Activated naive CD8-positive, alpha-beta T cell treated with anti-CD3 and anti-CD28 coated beads, Interleukin-2, amount 10 ng/mL, durations not matched to agents 7 days and 5 days (primary cell): ENCODE results near the gene EIF5. TPM values are rescaled to one million over a fixed set of nuclear protein-coding genes. Genes with fewer than 3 reads are reported as not detected.

Source experiments
- ATAC-seq: fragments of 150-1000 bp; cut with Tn5 transposase; one replicate; pipeline ENCODE4 v1.10.0; 2021; ENCODE audit warnings: low read depth, moderate library complexity
- POLR2A ChIA-PET: fragments of 350-600 bp; sonication (Branson Sonifier 250); formaldehyde crosslinking; loops from one replicate; lab custom pipeline; 2021; ENCODE audit warnings: antibody characterized with exemption; lab: Charles Lee
- DNase-seq: peaks from one replicate; pipeline ENCODE4 v3.0.0; 2021
- H3K27ac Mint-ChIP-seq: one replicate; pipeline ENCODE4 v1.8.0; 2022; ENCODE audit warnings: mild to moderate bottlenecking, mixed read lengths
- H3K27me3 Mint-ChIP-seq: one replicate; pipeline ENCODE4 v1.8.0; 2022; ENCODE audit warnings: mild to moderate bottlenecking, moderate library complexity, mixed read lengths
- H3K36me3 Mint-ChIP-seq: one replicate; pipeline ENCODE4 v1.8.0; 2021; ENCODE audit warnings: mild to moderate bottlenecking, mixed read lengths
- H3K4me1 Mint-ChIP-seq: one replicate; pipeline ENCODE4 v1.8.0; 2021; ENCODE audit warnings: mixed read lengths
- H3K4me3 Mint-ChIP-seq: one replicate; pipeline ENCODE4 v1.8.0; 2022; ENCODE audit warnings: mild to moderate bottlenecking, moderate library complexity, mixed read lengths
- H3K9me3 Mint-ChIP-seq: one replicate; pipeline ENCODE4 v1.8.0; 2021; ENCODE audit warnings: mixed read lengths
- total RNA-seq, 2 experiments: library from RNA; stranded (reverse); gene quantifications; one replicate each; pipeline ENCODE4 v1.2.3, GENCODE V29; 2021

The EIF5 gene
- 100 to 1,000 TPM; 202 to 222 TPM for total RNA-seq

- H3K9me3 Mint-ChIP-seq: no peaks in the 10 kb centered on the region
- H3K4me1 Mint-ChIP-seq: peaks cover 25% of the 10 kb centered on the region
- H3K4me3 Mint-ChIP-seq: peak within 1 kb of the TSS; percentile 91
- POLR2A ChIA-PET: interaction anchor here (0.6 to 4.2 kb wide), 17 partner anchors 10 to 1027 kb away, joined by 3 to 27 read pairs (median 4); partner anchors contain the start of gene MARK3
- no peaks in the 10 kb centered on the region for H3K27me3 Mint-ChIP-seq
- DNase-seq (peak; percentile 97), ATAC-seq (peak; percentile 95)
- peaks cover 36% of the 10 kb centered on the region for H3K36me3 Mint-ChIP-seq
- H3K27ac Mint-ChIP-seq: peak within 1 kb of the TSS; percentile 97
Observed at GRCh38 chr14:103333754-103334643, at the start of gene EIF5. Gene EIF5, plus strand, starts transcription at chr14:103334237. Its CDS starts 1,624 bp downstream, at chr14:103335861.

- Mint-ChIP-seq H3K4me3 (no peak overlapping the region), H3K9me3 (no peaks in the 10 kb centered on the region), H3K27ac (no peak overlapping the region), H3K4me1 (no peaks in the 10 kb centered on the region), H3K27me3 (peaks cover 38% of the 10 kb centered on the region), H3K36me3 (no peaks in the 10 kb centered on the region)
- ATAC-seq: no peak
- POLR2A ChIA-PET: no interaction called here
- DNase-seq: no peak
Observed at GRCh38 chr14:103284574-103285467, 49.2 kb upstream of the EIF5 start.

- Mint-ChIP-seq H3K9me3 (no peaks in the 10 kb centered on the region), H3K4me3 (no peak overlapping the region), H3K36me3 (no peaks in the 10 kb centered on the region), H3K27me3 (peaks cover 28% of the 10 kb centered on the region), H3K4me1 (no peaks in the 10 kb centered on the region), H3K27ac (no peak overlapping the region)
- POLR2A ChIA-PET: no interaction called here
- no peak for ATAC-seq
- DNase-seq: no peak
Observed at GRCh38 chr14:103286460-103286859, 47.6 kb upstream of the EIF5 start.

- POLR2A ChIA-PET: interaction anchor here (0.6 kb wide), 1 partner anchor 191 kb away, joined by 3 read pairs; no protein-coding TSS in a partner anchor
- DNase-seq (no peak), ATAC-seq (no peak)
- Mint-ChIP-seq H3K4me3 (no peak overlapping the region), H3K27ac (no peak overlapping the region), H3K4me1 (no peaks in the 10 kb centered on the region), H3K36me3 (no peaks in the 10 kb centered on the region), H3K9me3 (no peaks in the 10 kb centered on the region), H3K27me3 (peaks cover 28% of the 10 kb centered on the region)
Observed at GRCh38 chr14:103286968-103287850, 46.8 kb upstream of the EIF5 start.

GRCh38 chr14:103288076-103288766 is 45.8 kb upstream of the EIF5 start:
- ATAC-seq: no peak
- POLR2A ChIA-PET: interaction anchor here (0.6 kb wide), 1 partner anchor 192 kb away, joined by 3 read pairs; no protein-coding TSS in a partner anchor
- Mint-ChIP-seq H3K9me3 (no peaks in the 10 kb centered on the region), H3K4me1 (no peaks in the 10 kb centered on the region), H3K27me3 (peaks cover 26% of the 10 kb centered on the region), H3K27ac (no peak overlapping the region), H3K4me3 (no peak overlapping the region), H3K36me3 (no peaks in the 10 kb centered on the region)
- DNase-seq: no peak

GRCh38 chr14:103290056-103290455 is 44.0 kb upstream of the EIF5 start:
- Mint-ChIP-seq H3K36me3 (no peaks in the 10 kb centered on the region), H3K27me3 (peaks cover 23% of the 10 kb centered on the region)
- no peak for DNase-seq

GRCh38 chr14:103290494-103290893 is 43.5 kb upstream of the EIF5 start:
- POLR2A ChIA-PET: no interaction called here
- no peak overlapping the region for H3K27ac Mint-ChIP-seq
- H3K27me3 Mint-ChIP-seq: peaks cover 23% of the 10 kb centered on the region
- H3K4me1 Mint-ChIP-seq: no peaks in the 10 kb centered on the region
- ATAC-seq (no peak), DNase-seq (no peak)
- H3K36me3 Mint-ChIP-seq: no peaks in the 10 kb centered on the region
- H3K4me3 Mint-ChIP-seq: no peak overlapping the region
- no peaks in the 10 kb centered on the region for H3K9me3 Mint-ChIP-seq

More at GRCh38 chr14:103290056-103290455, 44.0 kb upstream of the EIF5 start:
- Mint-ChIP-seq H3K27ac (no peak overlapping the region), H3K4me3 (no peak overlapping the region), H3K4me1 (no peaks in the 10 kb centered on the region), H3K9me3 (no peaks in the 10 kb centered on the region)
- ATAC-seq: no peak
- POLR2A ChIA-PET: no interaction called here

- DNase-seq (no peak), ATAC-seq (no peak)
- Mint-ChIP-seq H3K9me3 (no peaks in the 10 kb centered on the region), H3K4me1 (no peaks in the 10 kb centered on the region), H3K4me3 (no peak overlapping the region), H3K36me3 (no peaks in the 10 kb centered on the region), H3K27me3 (peaks cover 21% of the 10 kb centered on the region), H3K27ac (no peak overlapping the region)
- POLR2A ChIA-PET: no interaction called here
Observed at GRCh38 chr14:103290961-103291360, 43.1 kb upstream of the EIF5 start.

GRCh38 chr14:103292426-103293374 is 41.3 kb upstream of the EIF5 start:
- Mint-ChIP-seq H3K4me1 (no peaks in the 10 kb centered on the region), H3K9me3 (no peaks in the 10 kb centered on the region), H3K36me3 (no peaks in the 10 kb centered on the region), H3K27ac (no peak overlapping the region), H3K27me3 (peaks cover 19% of the 10 kb centered on the region), H3K4me3 (no peak overlapping the region)
- DNase-seq (peak; percentile 79), ATAC-seq (peak; percentile 88)
- POLR2A ChIA-PET: no interaction called here

- DNase-seq (no peak), ATAC-seq (no peak)
- no peak overlapping the region for H3K4me3 Mint-ChIP-seq
- no peaks in the 10 kb centered on the region for H3K9me3 Mint-ChIP-seq
- H3K36me3 Mint-ChIP-seq: no peaks in the 10 kb centered on the region
- POLR2A ChIA-PET: no interaction called here
- H3K27me3 Mint-ChIP-seq: peaks cover 19% of the 10 kb centered on the region
- no peaks in the 10 kb centered on the region for H3K4me1 Mint-ChIP-seq
- no peak overlapping the region for H3K27ac Mint-ChIP-seq
Observed at GRCh38 chr14:103293465-103293864, 40.6 kb upstream of the EIF5 start.

- DNase-seq: no peak
- peaks cover 19% of the 10 kb centered on the region for H3K27me3 Mint-ChIP-seq
- no peak for ATAC-seq
- POLR2A ChIA-PET: no interaction called here
- H3K9me3 Mint-ChIP-seq: no peaks in the 10 kb centered on the region
- H3K27ac Mint-ChIP-seq: no peak overlapping the region
- H3K4me3 Mint-ChIP-seq: no peak overlapping the region
- H3K4me1 Mint-ChIP-seq: no peaks in the 10 kb centered on the region
- no peaks in the 10 kb centered on the region for H3K36me3 Mint-ChIP-seq
Observed at GRCh38 chr14:103294091-103294490, 39.9 kb upstream of the EIF5 start.
